GM23338 (cell line): ENCODE results near the gene TMEM222. TPM values are rescaled to one million over a fixed set of nuclear protein-coding genes. Genes with fewer than 3 reads are reported as not detected.

ENCODE experiments used
- ATAC-seq: fragments of 200-7000 bp; cut with Tn5 transposase; 3 replicates; pipeline ENCODE4 v1.9.1; 2020
- DNase-seq: peaks from one replicate; pipeline ENCODE4 v3.0.0-alpha.2; 2015; ENCODE audit warnings: low spot score
- H2AFZ ChIP-seq: fragments of 200-600 bp; sonication (generic); 2 replicates; pipeline ENCODE4 v1.8.0; 2016; ENCODE audit warnings: antibody characterized with exemption, mild to moderate bottlenecking, moderate library complexity
- H3F3A ChIP-seq: fragments of 200-600 bp; sonication (generic); replicated peaks from 2 replicates; pipeline ENCODE4 v1.8.0; 2017; ENCODE audit warnings: antibody characterized with exemption, mixed run types, low read depth
- H3K27ac ChIP-seq: fragments of 200-600 bp; sonication (generic); 2 replicates; pipeline ENCODE4 v1.6.1; 2016; ENCODE audit warnings: low read depth
- H3K27me3 ChIP-seq: fragments of 200-600 bp; sonication (generic); 2 replicates; pipeline ENCODE4 v1.8.0; 2016; ENCODE audit warnings: mild to moderate bottlenecking, mixed run types, moderate library complexity; ENCODE audit not compliant: insufficient read depth
- H3K36me3 ChIP-seq: fragments of 200-600 bp; sonication (generic); 2 replicates; pipeline ENCODE4 v1.8.0; 2016; ENCODE audit warnings: mild to moderate bottlenecking; ENCODE audit not compliant: insufficient read depth
- H3K4me1 ChIP-seq: fragments of 200-600 bp; sonication (generic); 2 replicates; pipeline ENCODE4 v1.8.0; 2016; ENCODE audit warnings: mild to moderate bottlenecking, moderate library complexity; ENCODE audit not compliant: insufficient read depth
- H3K4me2 ChIP-seq: fragments of 200-600 bp; sonication (generic); 2 replicates; pipeline ENCODE4 v1.7.1; 2017; ENCODE audit warnings: mixed run types
- H3K4me3 ChIP-seq: fragments of 200-600 bp; sonication (generic); 2 replicates; pipeline ENCODE4 v1.6.1; 2016; ENCODE audit warnings: mixed run types
- H3K79me2 ChIP-seq: fragments of 200-600 bp; sonication (generic); replicated peaks from 2 replicates; pipeline ENCODE4 v1.8.0; 2017; ENCODE audit warnings: mild to moderate bottlenecking; ENCODE audit not compliant: insufficient read depth
- H3K9me2 ChIP-seq: fragments of 200-600 bp; sonication (generic); 2 replicates; pipeline ENCODE4 v1.8.0; 2017; ENCODE audit not compliant: insufficient read depth
- H4K20me1 ChIP-seq: fragments of 200-600 bp; sonication (generic); replicated peaks from 2 replicates; pipeline ENCODE4 v1.8.0; 2017; ENCODE audit warnings: mild to moderate bottlenecking; ENCODE audit not compliant: insufficient read depth
- H3K27ac Mint-ChIP-seq: 2 replicates; pipeline ENCODE4 v1.8.0; 2020; ENCODE audit warnings: inconsistent platforms, mild to moderate bottlenecking, moderate library complexity, mixed read lengths
- H3K27me3 Mint-ChIP-seq: 3 replicates; pipeline ENCODE4 v1.8.0; 2022; ENCODE audit warnings: low read depth, mild to moderate bottlenecking, moderate library complexity, mixed read lengths, inconsistent platforms; ENCODE audit not compliant: insufficient read depth, poor library complexity
- H3K36me3 Mint-ChIP-seq: 3 replicates; pipeline ENCODE4 v1.8.0; 2021; ENCODE audit warnings: low read depth, mild to moderate bottlenecking, inconsistent platforms, moderate library complexity, mixed read lengths
- H3K4me1 Mint-ChIP-seq: 3 replicates; pipeline ENCODE4 v1.8.0; 2020; ENCODE audit warnings: mild to moderate bottlenecking, inconsistent platforms, mixed read lengths
- H3K4me3 Mint-ChIP-seq: 3 replicates; pipeline ENCODE4 v1.8.0; 2021; ENCODE audit warnings: moderate library complexity, mild to moderate bottlenecking, inconsistent platforms, mixed read lengths
- H3K9me3 Mint-ChIP-seq: 3 replicates; pipeline ENCODE4 v1.8.0; 2020; ENCODE audit warnings: moderate library complexity, mild to moderate bottlenecking, inconsistent platforms, mixed read lengths
- CREB1 ChIP-seq: fragments of 250-450 bp; sonication (Bioruptor Pico); IDR thresholded peaks from 2 replicates; pipeline ENCODE4 v1.5.0; 2020; ENCODE audit warnings: low read depth, mild to moderate bottlenecking, moderate library complexity
- CTCF ChIP-seq, 2 experiments: fragments of 200-600 bp in 1 of 2; sonication (generic) in 1 of 2; conservative IDR thresholded peaks; 2 replicates each; pipeline versions ENCODE4 v1.5.1 to v1.6.1; 2016 to 2017; ENCODE audit warnings: antibody characterized with exemption in 2 of 2, low read depth in 2 of 2, mild to moderate bottlenecking in 2 of 2, moderate library complexity in 1 of 2
- ETS1 ChIP-seq: IDR thresholded peaks from 2 replicates; pipeline ENCODE4 v1.6.1; 2016; ENCODE audit warnings: antibody characterized with exemption
- EZH2 ChIP-seq: fragments of 200-600 bp; sonication (generic); IDR thresholded peaks from one replicate; pipeline ENCODE4 v1.8.0; 2017; ENCODE audit warnings: antibody characterized with exemption, mild to moderate bottlenecking, low read depth; ENCODE audit not compliant: unreplicated experiment
- NANOG ChIP-seq: IDR thresholded peaks from 2 replicates; pipeline ENCODE4 v1.6.1; 2016; ENCODE audit warnings: antibody characterized with exemption, borderline replicate concordance
- REST ChIP-seq: IDR thresholded peaks from one replicate; pipeline ENCODE4 v1.6.1; 2018; ENCODE audit warnings: antibody characterized with exemption; ENCODE audit not compliant: unreplicated experiment
- STAT1 ChIP-seq: IDR thresholded peaks from one replicate; pipeline ENCODE4 v1.6.1; 2016; ENCODE audit warnings: antibody characterized with exemption; ENCODE audit not compliant: unreplicated experiment
- ZNF331 ChIP-seq: fragments of 250-450 bp; sonication (Bioruptor Pico); IDR thresholded peaks from 2 replicates; pipeline ENCODE4 v1.5.0; 2020; ENCODE audit warnings: low read depth, mild to moderate bottlenecking, moderate library complexity
- polyA plus RNA-seq: library from polyadenylated mRNA; unstranded; fragments of >200 nt; fragmentation: Nextera tagmentation; extraction: Ambion mirVana; gene quantifications from 2 replicates; pipeline ENCODE4 v1.2.1, GENCODE V29; 2016
- total RNA-seq: library from RNA; depleted of rRNA; stranded (reverse); fragments of >200 nt; shearing (Covaris generic); gene quantifications from 2 replicates; pipeline ENCODE4 v1.2.3, GENCODE V29; 2014

TMEM222 gene
- total and polyA plus RNA-seq, 2 experiments from 2014 or later: 17.8 to 22.6 TPM

- TF ChIP-seq REST (no peak), ZNF331 (no peak)
Measured at GRCh38 chr1:27331426-27331825, 9.5 kb downstream of the TMEM222 start (continued).

DNA sequence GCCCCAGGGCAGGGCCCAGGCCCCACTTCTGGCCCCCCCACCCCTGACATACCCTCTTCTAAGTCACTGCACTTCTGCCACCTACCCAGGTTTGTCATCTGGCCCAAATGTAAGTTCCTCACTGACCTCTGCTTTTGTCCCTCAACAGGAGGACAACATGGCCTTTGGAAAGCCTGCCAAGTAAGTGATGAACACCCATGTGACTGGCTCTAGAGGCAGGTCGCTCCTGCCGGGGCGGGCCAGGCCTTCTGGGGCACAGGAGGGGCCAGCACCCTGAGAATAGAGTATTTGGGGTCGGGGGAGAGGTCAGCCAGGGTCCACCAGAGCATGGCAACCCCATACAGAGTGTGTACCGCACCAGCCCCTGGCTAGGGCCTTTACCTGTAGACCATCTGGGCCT is 10.0 kb downstream of the TMEM222 start:
- Histone ChIP-seq H3K4me1 (no peaks in the 10 kb centered on the region), H4K20me1 (peaks cover 14% of the 10 kb centered on the region), H3K27me3 (no peaks in the 10 kb centered on the region), H3K9me2 (no peaks in the 10 kb centered on the region), H3K4me2 (no peak overlapping the region), H3K4me3 (no peak overlapping the region), H3F3A (peaks cover 5% of the 10 kb centered on the region; the same call in 1 of the 2 replicates), H2AFZ (no peak overlapping the region), H3K79me2 (peaks cover 20% of the 10 kb centered on the region), H3K36me3 (peaks cover 4% of the 10 kb centered on the region; the same call in 1 of the 2 replicates), H3K27ac (no peak overlapping the region)
- ATAC-seq (no peak), DNase-seq (no peak)
- Mint-ChIP-seq H3K4me1 (no peaks in the 10 kb centered on the region), H3K4me3 (no peak overlapping the region), H3K27me3 (peaks cover 12% of the 10 kb centered on the region), H3K27ac (no peak overlapping the region), H3K9me3 (no peaks in the 10 kb centered on the region), H3K36me3 (peaks cover 46% of the 10 kb centered on the region)
- TF ChIP-seq ETS1 (no peak), ZNF331 (no peak), STAT1 (no peak), CREB1 (CRISPR knock-in tag) (no peak)

- no peaks in the 10 kb centered on the region for H3K4me1 ChIP-seq
- TF ChIP-seq NANOG (no peak), EZH2 (no peak), CTCF (conservative IDR thresholded peaks at IDR 0.05; ENCODE audit: low read depth in 2 of 2) (peak; percentile 82 to 93)
- H3K36me3 Mint-ChIP-seq: peaks cover 44% of the 10 kb centered on the region
- no peak overlapping the region for H3K4me3 ChIP-seq
- peaks cover 14% of the 10 kb centered on the region for H3K79me2 ChIP-seq
- H3K36me3 ChIP-seq: peaks cover 4% of the 10 kb centered on the region; the same call in 1 of the 2 replicates
- H3F3A ChIP-seq: peaks cover 5% of the 10 kb centered on the region; the same call in 1 of the 2 replicates
- no peak overlapping the region for H3K27ac ChIP-seq
- H2AFZ ChIP-seq: no peak overlapping the region
- H3K4me3 Mint-ChIP-seq: no peak overlapping the region
- no peaks in the 10 kb centered on the region for H3K4me1 Mint-ChIP-seq
- peaks cover 14% of the 10 kb centered on the region for H3K27me3 Mint-ChIP-seq
- no peak overlapping the region for H3K4me2 ChIP-seq
- ATAC-seq (peak; percentile 96), DNase-seq (peak; percentile 85)
- H3K27ac Mint-ChIP-seq: no peak overlapping the region
- no peaks in the 10 kb centered on the region for H3K9me3 Mint-ChIP-seq
- H3K27me3 ChIP-seq: no peaks in the 10 kb centered on the region
- peaks cover 8% of the 10 kb centered on the region; the same call in 1 of the 2 replicates for H4K20me1 ChIP-seq
- H3K9me2 ChIP-seq: no peaks in the 10 kb centered on the region
Measured at GRCh38 chr1:27332536-27333281, 10.7 kb downstream of the TMEM222 start.
